ENCODE measurements around the gene VWC2. TPM values are rescaled to one million over a fixed set of nuclear protein-coding genes. Genes with fewer than 3 reads are reported as not detected.

The VWC2 gene
- total RNA-seq (not detected), polyA plus RNA-seq (not detected), total RNA-seq (not detected)

DNA sequence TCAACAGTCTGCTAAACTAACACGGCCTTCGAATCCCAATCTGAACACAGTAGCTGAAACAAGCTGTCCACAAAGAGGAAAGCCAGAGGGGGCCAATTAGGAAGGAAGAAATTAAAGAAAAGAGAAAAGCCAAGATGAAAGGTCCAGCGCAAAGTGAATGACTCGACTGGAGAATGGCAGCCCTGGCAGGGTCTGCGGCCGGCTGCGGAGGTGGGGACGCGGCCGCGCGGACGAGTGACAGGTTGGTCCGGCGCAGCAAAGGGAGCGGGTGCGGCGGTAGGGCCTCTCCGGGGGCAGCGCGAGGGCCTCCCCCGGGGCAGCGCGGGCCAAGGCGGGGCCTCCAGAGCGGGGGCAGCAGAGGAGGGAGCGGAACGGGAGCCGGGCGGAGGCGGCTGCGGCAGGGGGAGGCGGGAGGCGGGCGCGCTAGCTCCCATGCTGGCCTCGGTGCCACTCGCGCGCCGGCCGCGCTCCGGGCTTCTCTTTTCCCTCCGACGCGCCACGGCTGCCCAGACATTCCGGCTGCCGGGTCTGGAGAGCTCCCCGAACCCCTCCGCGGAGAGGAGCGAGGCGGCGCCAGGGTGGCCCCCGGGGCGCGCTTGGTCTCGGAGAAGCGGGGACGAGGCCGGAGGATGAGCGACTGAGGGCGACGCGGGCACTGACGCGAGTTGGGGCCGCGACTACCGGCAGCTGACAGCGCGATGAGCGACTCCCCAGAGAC is at the start of gene VWC2:
TSS of gene VWC2 (plus strand) at position 421 of the 718 bp plus-strand sequence. CDS start 1,798 bp downstream, outside the sequence.
- Mint-ChIP-seq H3K36me3 (peaks cover 0 to 6% (median 3%) of the 10 kb centered on the region in 5 donors), H3K9me3 (peaks cover 0 to 6% (median 0%) of the 10 kb centered on the region in 11 donors), H3K27me3 (peaks cover 48 to 75% (median 66%) of the 10 kb centered on the region in 5 donors), H3K27ac (peak within 1 kb of the TSS in 1 of 9 donors; percentile 55), H3K4me1 (peaks cover 3 to 14% (median 10%) of the 10 kb centered on the region in 7 donors), H3K4me3 (peak within 1 kb of the TSS in 9 of 10 donors; percentile 12 to 76 (median 44))
- ATAC-seq (no peak), DNase-seq (no peak)
- Histone ChIP-seq H3K27me3 (ENCODE audit: control insufficient read depth in 2 of 2, insufficient read depth in 2 of 2, low read length in 2 of 2) (no peaks in the 10 kb centered on the region), H3K4me3 (ENCODE audit: low read length) (no peak within 1 kb of the TSS), H3K36me3 (ENCODE audit: control insufficient read depth in 2 of 3, insufficient read depth in 3 of 3, low read length in 3 of 3) (no peaks in the 10 kb centered on the region), H3K4me1 (ENCODE audit: control insufficient read depth in 2 of 2, insufficient read depth in 2 of 2, low read length in 2 of 2) (no peaks in the 10 kb centered on the region), H3K9me3 (ENCODE audit: control insufficient read depth in 2 of 3, low read length in 3 of 3) (no peaks in the 10 kb centered on the region), H3K27ac (ENCODE audit: low read depth, low read length) (no peak within 1 kb of the TSS)
- ChIA-PET CTCF (no interaction called here), POLR2A (no interaction called here)
- intact Hi-C loops (cut with micrococcal nuclease) = no loop called here

DNA sequence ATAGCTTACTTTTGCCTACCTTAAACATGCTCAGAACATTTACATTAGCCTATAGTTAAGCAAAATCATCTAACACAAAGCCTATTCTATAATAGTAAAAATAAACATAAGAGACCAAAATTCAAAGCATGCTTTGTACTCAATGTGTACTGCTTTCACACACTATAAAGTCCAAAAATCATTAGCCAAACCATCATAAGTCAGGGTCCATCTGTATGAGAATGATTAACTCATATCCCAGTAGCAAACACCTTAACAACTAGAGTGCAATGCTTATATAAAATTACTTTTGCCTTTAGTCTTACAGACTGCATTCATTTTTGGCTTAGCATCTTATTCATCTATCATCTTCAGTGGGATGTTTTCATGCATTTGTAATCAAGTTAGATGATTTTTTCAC is 49.4 kb upstream of the VWC2 start:
- CTCF ChIA-PET = no interaction called here
- Mint-ChIP-seq H3K9me3 (peaks cover 0 to 9% (median 0%) of the 10 kb centered on the region in 11 donors), H3K27me3 (peaks cover 0 to 9% (median 3%) of the 10 kb centered on the region in 5 donors), H3K36me3 (no peaks in the 10 kb centered on the region), H3K27ac (no peak overlapping the region), H3K4me1 (no peaks in the 10 kb centered on the region), H3K4me3 (no peak overlapping the region)
- Histone ChIP-seq H3K4me1 (ENCODE audit: control insufficient read depth in 2 of 2, insufficient read depth in 2 of 2, low read length in 2 of 2) (no peaks in the 10 kb centered on the region), H3K4me3 (ENCODE audit: low read length) (no peak overlapping the region), H3K27me3 (ENCODE audit: control insufficient read depth in 2 of 2, insufficient read depth in 2 of 2, low read length in 2 of 2) (no peaks in the 10 kb centered on the region), H3K27ac (ENCODE audit: low read depth, low read length) (no peak overlapping the region), H3K9me3 (ENCODE audit: control insufficient read depth in 2 of 3, low read length in 3 of 3) (no peaks in the 10 kb centered on the region), H3K36me3 (ENCODE audit: control insufficient read depth in 2 of 3, insufficient read depth in 3 of 3, low read length in 3 of 3) (no peaks in the 10 kb centered on the region)
- DNase-seq (no peak), ATAC-seq (no peak)
- intact Hi-C loops (cut with micrococcal nuclease) = no loop called here
- POLR2A ChIA-PET = no interaction called here

DNA sequence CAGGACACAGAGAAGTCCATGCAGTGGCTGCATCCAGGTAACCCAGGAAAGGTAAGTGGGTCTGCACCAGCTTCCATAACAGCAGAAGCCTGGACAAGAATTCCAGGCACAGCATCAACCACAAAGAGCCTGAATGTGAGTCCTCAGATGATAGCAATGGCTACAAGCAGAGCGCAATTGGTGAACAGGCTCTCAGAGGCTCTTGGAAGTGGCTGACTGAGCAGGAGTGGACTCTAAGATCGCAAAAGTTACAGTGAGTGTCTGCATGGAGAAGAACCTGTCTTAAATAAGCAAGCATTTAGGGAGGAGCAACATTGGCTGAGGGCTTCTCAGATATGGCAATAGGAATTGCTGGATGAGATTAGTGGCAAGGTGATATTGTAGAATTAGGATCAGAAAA is 41.6 kb upstream of the VWC2 start:
- Mint-ChIP-seq H3K4me1 (no peaks in the 10 kb centered on the region), H3K27me3 (peaks cover 0 to 13% (median 13%) of the 10 kb centered on the region in 5 donors), H3K4me3 (no peak overlapping the region), H3K9me3 (peaks cover 0 to 13% (median 0%) of the 10 kb centered on the region in 11 donors), H3K36me3 (no peaks in the 10 kb centered on the region), H3K27ac (no peak overlapping the region)
- no peak overlapping the region for H3K27ac ChIP-seq (ENCODE audit: low read depth, low read length)
- no peak for ATAC-seq
- ChIA-PET CTCF (no interaction called here), POLR2A (no interaction called here)
- H3K4me3 ChIP-seq (ENCODE audit: low read length) = no peak overlapping the region
- H3K27me3 ChIP-seq (ENCODE audit: control insufficient read depth in 2 of 2, insufficient read depth in 2 of 2, low read length in 2 of 2) = no peaks in the 10 kb centered on the region
- DNase-seq = no peak
- no peaks in the 10 kb centered on the region for H3K4me1 ChIP-seq (ENCODE audit: control insufficient read depth in 2 of 2, insufficient read depth in 2 of 2, low read length in 2 of 2)
- H3K36me3 ChIP-seq (ENCODE audit: control insufficient read depth in 2 of 3, insufficient read depth in 3 of 3, low read length in 3 of 3) = no peaks in the 10 kb centered on the region
- H3K9me3 ChIP-seq (ENCODE audit: control insufficient read depth in 2 of 3, low read length in 3 of 3) = no peaks in the 10 kb centered on the region
- intact Hi-C loops (cut with micrococcal nuclease) = no loop called here

DNA sequence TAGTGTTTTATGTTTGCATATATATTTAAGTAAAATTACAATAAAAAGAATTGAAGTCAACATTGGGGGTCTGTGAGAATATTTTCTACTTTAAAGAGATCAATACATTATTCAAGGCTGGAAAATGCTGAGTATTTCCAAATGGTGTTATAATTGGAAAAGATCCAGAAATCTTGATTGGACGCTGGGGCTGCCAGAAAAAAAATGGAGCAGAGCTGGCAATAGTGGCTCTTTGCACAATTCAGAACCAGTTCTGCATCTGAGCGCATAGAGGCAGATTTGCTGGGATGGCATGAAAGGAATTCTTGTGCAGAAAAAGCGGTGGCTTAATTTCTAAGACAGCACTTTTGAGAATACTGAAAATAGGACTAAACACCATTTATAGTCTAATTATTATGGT is 10.8 kb upstream of the VWC2 start:
- no peak overlapping the region for H3K27ac ChIP-seq (ENCODE audit: low read depth, low read length)

DNA sequence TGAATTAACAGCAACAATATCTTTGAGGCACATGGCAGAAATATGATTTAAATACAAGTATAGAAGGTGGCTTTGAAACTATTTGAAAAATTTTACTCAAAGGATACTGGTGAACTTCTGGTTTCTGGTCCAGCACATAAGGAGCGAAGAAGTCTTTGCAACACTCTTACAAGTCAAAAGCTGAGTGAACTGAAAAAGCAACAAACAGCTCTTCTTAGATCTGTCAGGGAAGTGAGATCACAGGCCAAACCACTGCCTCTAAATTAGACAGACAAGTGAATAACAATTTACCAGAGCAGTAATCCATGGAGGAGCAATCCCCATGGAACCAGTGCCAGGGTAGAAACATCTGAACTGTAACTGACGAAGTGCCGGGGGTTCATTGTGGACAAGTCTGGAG is 9.6 kb upstream of the VWC2 start:
- no peak for DNase-seq
- ChIA-PET POLR2A (no interaction called here), CTCF (no interaction called here)
- ATAC-seq = no peak
- no peak overlapping the region for H3K4me3 ChIP-seq (ENCODE audit: low read length)
- intact Hi-C loops (cut with micrococcal nuclease) = no loop called here
- H3K4me1 ChIP-seq (ENCODE audit: control insufficient read depth in 2 of 2, insufficient read depth in 2 of 2, low read length in 2 of 2) = no peaks in the 10 kb centered on the region
- Mint-ChIP-seq H3K4me1 (no peaks in the 10 kb centered on the region), H3K36me3 (no peaks in the 10 kb centered on the region), H3K27ac (no peak overlapping the region), H3K27me3 (peaks cover 0 to 8% (median 0%) of the 10 kb centered on the region in 5 donors), H3K9me3 (peaks cover 0 to 4% (median 0%) of the 10 kb centered on the region in 11 donors), H3K4me3 (no peak overlapping the region)
- H3K27me3 ChIP-seq (ENCODE audit: control insufficient read depth in 2 of 2, insufficient read depth in 2 of 2, low read length in 2 of 2) = no peaks in the 10 kb centered on the region
- H3K27ac ChIP-seq (ENCODE audit: low read depth, low read length) = no peak overlapping the region
- no peaks in the 10 kb centered on the region for H3K9me3 ChIP-seq (ENCODE audit: control insufficient read depth in 2 of 3, low read length in 3 of 3)
- no peaks in the 10 kb centered on the region for H3K36me3 ChIP-seq (ENCODE audit: control insufficient read depth in 2 of 3, insufficient read depth in 3 of 3, low read length in 3 of 3)

More for the DNA sequence above, 10.8 kb upstream of the VWC2 start:
- Mint-ChIP-seq H3K27ac (no peak overlapping the region), H3K4me3 (no peak overlapping the region), H3K36me3 (no peaks in the 10 kb centered on the region), H3K4me1 (no peaks in the 10 kb centered on the region), H3K27me3 (peaks cover 0 to 4% (median 0%) of the 10 kb centered on the region in 5 donors), H3K9me3 (peaks cover 0 to 4% (median 0%) of the 10 kb centered on the region in 11 donors)
- no peak overlapping the region for H3K4me3 ChIP-seq (ENCODE audit: low read length)
- no peak for DNase-seq
- H3K4me1 ChIP-seq (ENCODE audit: control insufficient read depth in 2 of 2, insufficient read depth in 2 of 2, low read length in 2 of 2) = no peaks in the 10 kb centered on the region
- ChIA-PET POLR2A (no interaction called here), CTCF (no interaction called here)
- no peaks in the 10 kb centered on the region for H3K36me3 ChIP-seq (ENCODE audit: control insufficient read depth in 2 of 3, insufficient read depth in 3 of 3, low read length in 3 of 3)
- H3K27me3 ChIP-seq (ENCODE audit: control insufficient read depth in 2 of 2, insufficient read depth in 2 of 2, low read length in 2 of 2) = no peaks in the 10 kb centered on the region
- H3K9me3 ChIP-seq (ENCODE audit: control insufficient read depth in 2 of 3, low read length in 3 of 3) = no peaks in the 10 kb centered on the region
- intact Hi-C loops (cut with micrococcal nuclease) = no loop called here
- no peak for ATAC-seq

DNA sequence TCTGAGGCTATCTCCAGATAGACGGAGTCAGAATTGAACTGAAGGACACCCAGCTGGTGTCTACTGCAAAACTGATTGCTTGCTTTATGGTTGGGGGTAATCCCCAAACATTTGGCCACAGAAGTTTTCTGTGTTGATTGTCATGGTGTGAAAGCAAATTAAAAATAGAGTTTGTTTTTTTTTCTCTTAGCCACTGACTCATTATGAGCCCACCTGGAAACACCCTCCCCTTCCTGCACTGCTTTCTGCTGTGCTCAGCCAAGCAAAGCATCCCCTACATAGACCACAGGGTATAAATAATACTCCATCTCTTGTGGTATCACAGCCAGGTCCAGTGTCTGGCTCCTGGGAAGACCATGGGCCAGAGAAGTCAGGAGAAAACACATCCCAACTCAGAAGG is 6.5 kb upstream of the VWC2 start:
- H3K4me1 Mint-ChIP-seq = peaks cover 0 to 4% (median 0%) of the 10 kb centered on the region in 7 donors
- no peak overlapping the region for H3K27ac Mint-ChIP-seq
- CTCF ChIA-PET = no interaction called here
- Histone ChIP-seq H3K9me3 (ENCODE audit: control insufficient read depth in 2 of 3, low read length in 3 of 3) (no peaks in the 10 kb centered on the region), H3K4me1 (ENCODE audit: control insufficient read depth in 2 of 2, insufficient read depth in 2 of 2, low read length in 2 of 2) (no peaks in the 10 kb centered on the region), H3K27ac (ENCODE audit: low read depth, low read length) (no peak overlapping the region), H3K4me3 (ENCODE audit: low read length) (no peak overlapping the region), H3K27me3 (ENCODE audit: control insufficient read depth in 2 of 2, insufficient read depth in 2 of 2, low read length in 2 of 2) (no peaks in the 10 kb centered on the region), H3K36me3 (ENCODE audit: control insufficient read depth in 2 of 3, insufficient read depth in 3 of 3, low read length in 3 of 3) (no peaks in the 10 kb centered on the region)
- POLR2A ChIA-PET = no interaction called here
- peaks cover 22 to 34% (median 28%) of the 10 kb centered on the region in 5 donors for H3K27me3 Mint-ChIP-seq
- no peak for DNase-seq
- intact Hi-C loops (cut with micrococcal nuclease) = no loop called here
- no peak for ATAC-seq
- H3K36me3 Mint-ChIP-seq = no peaks in the 10 kb centered on the region
- H3K4me3 Mint-ChIP-seq = no peak overlapping the region
- H3K9me3 Mint-ChIP-seq = peaks cover 0 to 8% (median 0%) of the 10 kb centered on the region in 11 donors

DNA sequence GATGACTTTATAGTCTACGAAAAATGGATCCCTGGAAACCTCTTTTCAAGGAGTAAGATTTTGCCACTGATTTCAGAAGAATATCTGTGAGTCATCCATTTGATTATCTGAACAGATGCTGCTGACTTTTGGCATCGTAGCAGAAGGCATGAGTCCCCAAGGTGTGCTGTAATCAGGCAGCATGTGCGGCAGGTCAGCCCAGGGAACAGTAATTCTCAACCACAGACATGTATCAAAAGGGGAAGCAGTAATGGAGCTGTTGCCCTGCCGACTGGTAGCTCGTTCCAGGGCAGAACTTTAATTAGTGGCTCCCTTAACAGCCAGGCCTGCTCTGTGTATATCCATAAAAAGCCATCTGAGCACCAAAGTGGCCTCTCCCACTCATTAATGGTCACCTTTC is 5.7 kb upstream of the VWC2 start:
- POLR2A ChIA-PET = no interaction called here
- H3K4me1 Mint-ChIP-seq = peaks cover 0 to 6% (median 1%) of the 10 kb centered on the region in 7 donors
- Histone ChIP-seq H3K9me3 (ENCODE audit: control insufficient read depth in 2 of 3, low read length in 3 of 3) (no peaks in the 10 kb centered on the region), H3K27ac (ENCODE audit: low read depth, low read length) (no peak overlapping the region), H3K4me1 (ENCODE audit: control insufficient read depth in 2 of 2, insufficient read depth in 2 of 2, low read length in 2 of 2) (no peaks in the 10 kb centered on the region), H3K4me3 (ENCODE audit: low read length) (no peak overlapping the region), H3K36me3 (ENCODE audit: control insufficient read depth in 2 of 3, insufficient read depth in 3 of 3, low read length in 3 of 3) (no peaks in the 10 kb centered on the region), H3K27me3 (ENCODE audit: control insufficient read depth in 2 of 2, insufficient read depth in 2 of 2, low read length in 2 of 2) (no peaks in the 10 kb centered on the region)
- peaks cover 0 to under 1% (median 0%) of the 10 kb centered on the region in 5 donors for H3K36me3 Mint-ChIP-seq
- peaks cover 0 to 9% (median 0%) of the 10 kb centered on the region in 11 donors for H3K9me3 Mint-ChIP-seq
- H3K4me3 Mint-ChIP-seq = no peak overlapping the region
- DNase-seq (no peak), ATAC-seq (no peak)
- CTCF ChIA-PET = no interaction called here
- H3K27me3 Mint-ChIP-seq = peaks cover 30 to 41% (median 35%) of the 10 kb centered on the region in 5 donors
- no peak overlapping the region for H3K27ac Mint-ChIP-seq
- intact Hi-C loops (cut with micrococcal nuclease) = no loop called here
